DND-41 (cell line): ENCODE data around the gene MCC.

ENCODE experiments used
- CTCF ChIP-seq: IDR thresholded peaks from 2 replicates; pipeline ENCODE4 v1.5.1; 2012; ENCODE audit warnings: borderline replicate concordance, low read length, moderate library complexity, mild to moderate bottlenecking; ENCODE audit not compliant: poor library complexity, severe bottlenecking; ENCODE audit errors: extremely low read depth
- EZH2 ChIP-seq: IDR thresholded peaks from 3 replicates; pipeline ENCODE4 v1.6.1; 2012; ENCODE audit warnings: borderline replicate concordance, low read depth, mild to moderate bottlenecking, moderate library complexity, low read length, inconsistent platforms; ENCODE audit not compliant: severe bottlenecking

GRCh38 chr5:113132564-113132963 is 355.7 kb downstream of the MCC start:
- TF ChIP-seq CTCF (no peak), EZH2 (no peak)
